ENCODE results near the gene EIF3J.

EIF3J gene

DNA sequence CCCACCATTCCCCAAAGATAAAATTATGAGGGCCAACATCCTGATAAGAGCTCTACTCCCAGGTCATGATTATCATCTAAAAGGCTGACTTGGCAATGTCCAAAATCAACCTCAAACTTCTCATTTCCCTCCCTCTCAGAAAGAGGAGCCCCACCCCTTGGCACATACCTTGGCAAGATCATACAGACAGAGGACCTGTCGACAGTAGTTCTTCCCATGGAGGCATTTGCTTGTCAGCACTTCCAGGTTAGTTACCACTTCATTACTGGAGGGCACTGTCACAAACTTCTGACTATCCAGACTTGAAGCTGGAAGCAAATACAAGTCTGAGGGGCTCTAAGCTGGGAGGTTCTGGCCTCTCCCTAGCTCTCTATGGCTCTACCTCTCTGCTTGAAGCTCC is 37.8 kb downstream of the EIF3J start:
- H3K4me3 ChIP-seq (replicated peaks; ENCODE audit: low read depth, low read length) = no peak overlapping the region
- peaks cover 3% of the 10 kb centered on the region for H3K36me3 ChIP-seq (ENCODE audit: control insufficient read depth, insufficient read depth, low read length)
- H3K27me3 ChIP-seq (replicated peaks; ENCODE audit: control insufficient read depth, insufficient read depth, low read length) = no peaks in the 10 kb centered on the region
- DNase-seq (ENCODE audit: extremely low read depth, insufficient read length) = no peak
- TF ChIP-seq, protein P1, sequence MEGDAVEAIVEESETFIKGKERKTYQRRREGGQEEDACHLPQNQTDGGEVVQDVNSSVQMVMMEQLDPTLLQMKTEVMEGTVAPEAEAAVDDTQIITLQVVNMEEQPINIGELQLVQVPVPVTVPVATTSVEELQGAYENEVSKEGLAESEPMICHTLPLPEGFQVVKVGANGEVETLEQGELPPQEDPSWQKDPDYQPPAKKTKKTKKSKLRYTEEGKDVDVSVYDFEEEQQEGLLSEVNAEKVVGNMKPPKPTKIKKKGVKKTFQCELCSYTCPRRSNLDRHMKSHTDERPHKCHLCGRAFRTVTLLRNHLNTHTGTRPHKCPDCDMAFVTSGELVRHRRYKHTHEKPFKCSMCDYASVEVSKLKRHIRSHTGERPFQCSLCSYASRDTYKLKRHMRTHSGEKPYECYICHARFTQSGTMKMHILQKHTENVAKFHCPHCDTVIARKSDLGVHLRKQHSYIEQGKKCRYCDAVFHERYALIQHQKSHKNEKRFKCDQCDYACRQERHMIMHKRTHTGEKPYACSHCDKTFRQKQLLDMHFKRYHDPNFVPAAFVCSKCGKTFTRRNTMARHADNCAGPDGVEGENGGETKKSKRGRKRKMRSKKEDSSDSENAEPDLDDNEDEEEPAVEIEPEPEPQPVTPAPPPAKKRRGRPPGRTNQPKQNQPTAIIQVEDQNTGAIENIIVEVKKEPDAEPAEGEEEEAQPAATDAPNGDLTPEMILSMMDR (IDR thresholded peaks at IDR 0.05; ENCODE audit: insufficient read depth, low read length, poor library complexity, severe bottlenecking) = no peak

DNA sequence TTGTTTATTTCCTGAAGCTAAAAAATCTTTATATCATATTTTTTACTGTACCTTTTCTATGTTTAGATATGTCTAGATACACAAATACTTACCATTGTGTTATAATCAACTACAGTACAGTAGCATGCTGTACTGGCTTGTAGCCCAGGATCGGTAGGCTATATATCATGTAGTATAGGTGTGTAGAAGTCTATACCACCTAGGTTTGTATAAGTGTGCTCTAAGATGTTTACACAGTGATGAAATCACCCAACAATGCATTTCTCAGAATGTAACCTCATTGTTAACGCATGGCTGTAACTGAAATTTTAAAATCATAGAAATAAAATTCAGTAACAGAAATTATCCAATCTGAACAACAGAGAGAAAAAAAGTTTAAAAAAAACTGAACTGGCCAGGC is 43.2 kb downstream of the EIF3J start:
- Histone ChIP-seq H3K36me3 (ENCODE audit: control insufficient read depth, insufficient read depth, low read length) (peaks cover 8% of the 10 kb centered on the region), H3K4me3 (replicated peaks; ENCODE audit: low read depth, low read length) (no peak overlapping the region), H3K27me3 (replicated peaks; ENCODE audit: control insufficient read depth, insufficient read depth, low read length) (no peaks in the 10 kb centered on the region)
- no peak for DNase-seq (ENCODE audit: extremely low read depth, insufficient read length)
- TF ChIP-seq, protein P1 (IDR thresholded peaks at IDR 0.05; ENCODE audit: insufficient read depth, low read length, poor library complexity, severe bottlenecking) = no peak

DNA sequence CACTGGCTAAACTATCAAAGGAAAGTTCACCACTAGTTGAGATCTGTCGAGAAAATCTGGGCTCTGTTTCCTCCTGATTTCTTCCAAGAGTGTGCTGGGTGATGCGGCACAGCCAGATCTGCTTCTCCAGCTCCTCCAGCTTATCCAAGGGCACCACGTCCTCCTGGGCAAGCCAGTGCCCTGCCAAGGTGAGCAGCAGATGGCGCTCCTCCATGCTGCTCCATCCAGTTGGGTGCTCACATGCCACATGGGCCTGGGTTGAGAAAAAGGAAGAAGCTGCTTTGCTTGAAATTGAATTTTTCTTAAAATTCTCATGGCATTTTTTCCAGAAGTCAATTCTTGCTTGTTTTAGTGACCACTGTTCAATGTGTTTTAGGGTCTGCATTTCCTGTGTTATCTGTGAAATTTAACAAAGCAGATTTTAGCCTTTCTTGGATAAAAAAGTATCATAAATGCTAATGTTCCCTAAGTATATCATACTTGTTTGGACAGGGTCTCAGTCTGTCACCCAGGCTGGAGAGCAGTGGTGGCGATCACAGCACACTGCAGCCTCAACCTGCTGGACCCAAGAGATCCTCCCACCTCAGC is 47.3 kb downstream of the EIF3J start:
- TF ChIP-seq, protein P1 (IDR thresholded peaks at IDR 0.05; ENCODE audit: insufficient read depth, low read length, poor library complexity, severe bottlenecking) = peak; percentile 79
- DNase-seq (ENCODE audit: extremely low read depth, insufficient read length) = no peak
- peaks cover 17% of the 10 kb centered on the region for H3K36me3 ChIP-seq (ENCODE audit: control insufficient read depth, insufficient read depth, low read length)
- no peaks in the 10 kb centered on the region for H3K27me3 ChIP-seq (replicated peaks; ENCODE audit: control insufficient read depth, insufficient read depth, low read length)
- no peak overlapping the region for H3K4me3 ChIP-seq (replicated peaks; ENCODE audit: low read depth, low read length)

DNA sequence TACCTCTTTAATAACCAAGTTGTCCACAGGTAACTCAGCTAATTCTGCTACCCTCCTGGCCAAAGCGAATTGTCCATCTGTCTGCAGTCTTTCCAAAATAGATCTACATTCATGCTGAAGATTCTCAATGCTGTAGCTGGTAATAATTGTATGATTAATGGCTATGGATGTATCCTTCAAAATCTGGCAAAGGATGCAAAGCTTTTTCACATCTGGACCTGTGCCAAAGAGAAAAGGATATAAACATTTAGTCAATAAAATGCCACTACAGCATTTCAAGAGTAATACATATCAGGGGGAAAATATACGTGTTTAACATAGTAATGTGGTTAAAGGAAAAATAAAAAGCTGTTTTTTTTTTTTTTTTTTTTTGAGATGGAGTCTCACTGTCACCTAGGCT is 48.7 kb downstream of the EIF3J start:
- no peak for DNase-seq (ENCODE audit: extremely low read depth, insufficient read length)
- H3K36me3 ChIP-seq (ENCODE audit: control insufficient read depth, insufficient read depth, low read length) = peaks cover 20% of the 10 kb centered on the region
- TF ChIP-seq, protein P1 (IDR thresholded peaks at IDR 0.05; ENCODE audit: insufficient read depth, low read length, poor library complexity, severe bottlenecking) = no peak
- no peaks in the 10 kb centered on the region for H3K27me3 ChIP-seq (replicated peaks; ENCODE audit: control insufficient read depth, insufficient read depth, low read length)
- H3K4me3 ChIP-seq (replicated peaks; ENCODE audit: low read depth, low read length) = no peak overlapping the region

DNA sequence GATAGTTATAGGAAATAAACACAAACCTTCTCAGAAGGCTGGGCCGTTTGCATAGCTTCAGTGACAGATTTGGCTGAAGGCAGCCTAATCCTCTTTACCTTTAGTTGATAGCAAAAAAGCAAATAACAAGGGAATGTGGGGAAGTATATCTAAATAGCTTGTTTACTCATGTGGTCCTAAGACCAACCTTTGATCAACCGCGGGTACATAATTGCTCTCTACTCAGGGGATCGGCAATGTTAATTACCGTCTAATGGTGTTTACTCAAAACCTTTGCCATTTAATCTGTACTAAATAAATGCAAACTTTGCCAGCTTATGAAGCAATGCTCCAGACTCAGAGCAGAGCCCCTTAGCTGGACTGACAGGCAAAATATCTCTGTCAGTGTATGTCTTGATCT is 51.6 kb downstream of the EIF3J start:
- no peak for DNase-seq (ENCODE audit: extremely low read depth, insufficient read length)
- no peak overlapping the region for H3K4me3 ChIP-seq (replicated peaks; ENCODE audit: low read depth, low read length)
- H3K36me3 ChIP-seq (ENCODE audit: control insufficient read depth, insufficient read depth, low read length) = peaks cover 24% of the 10 kb centered on the region
- H3K27me3 ChIP-seq (replicated peaks; ENCODE audit: control insufficient read depth, insufficient read depth, low read length) = no peaks in the 10 kb centered on the region
- TF ChIP-seq, protein P1 (IDR thresholded peaks at IDR 0.05; ENCODE audit: insufficient read depth, low read length, poor library complexity, severe bottlenecking) = no peak

DNA sequence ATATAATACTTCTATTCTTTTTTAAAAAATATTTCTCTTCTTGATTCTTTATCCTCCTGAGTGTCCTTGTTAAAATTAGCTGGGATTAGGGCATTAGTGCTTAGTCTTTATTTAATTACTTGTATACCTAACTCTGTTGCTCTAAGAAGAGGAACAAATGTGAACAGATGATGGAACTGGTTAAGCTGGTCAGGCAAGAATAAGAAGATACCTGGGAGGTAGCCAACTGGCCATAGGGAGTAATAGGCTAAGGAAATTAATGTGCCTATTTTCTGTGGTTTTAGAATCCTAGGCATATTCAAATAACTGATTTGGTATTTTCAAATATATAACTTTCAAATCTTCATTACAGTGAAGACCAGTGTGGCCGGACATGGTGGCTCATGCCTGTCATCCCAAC is 54.4 kb downstream of the EIF3J start:
- H3K36me3 ChIP-seq (ENCODE audit: control insufficient read depth, insufficient read depth, low read length) = peaks cover 25% of the 10 kb centered on the region
- H3K27me3 ChIP-seq (replicated peaks; ENCODE audit: control insufficient read depth, insufficient read depth, low read length) = no peaks in the 10 kb centered on the region
- TF ChIP-seq, protein P1 (IDR thresholded peaks at IDR 0.05; ENCODE audit: insufficient read depth, low read length, poor library complexity, severe bottlenecking) = no peak
- no peak overlapping the region for H3K4me3 ChIP-seq (replicated peaks; ENCODE audit: low read depth, low read length)
- DNase-seq (ENCODE audit: extremely low read depth, insufficient read length) = no peak

All from GM06990 (cell line).